RWPE1 (cell line): ENCODE data around the gene ATOX1.
A peak's percentile ranks its signal among the peaks of the same experiment; 100 is the strongest.

Experiments
- CTCF ChIA-PET: fragments of 350-600 bp; sonication (Branson Sonifier 250); formaldehyde crosslinking; extraction: SDS; loops from one replicate; lab custom pipeline; 2021; lab: Yijun Ruan, JAX
- POLR2A ChIA-PET: fragments of 400-600 bp; formaldehyde crosslinking; extraction: SDS; loops from one replicate; lab custom pipeline; 2020; ENCODE audit warnings: antibody characterized with exemption; ENCODE audit not compliant: low non-redundant PET; lab: Yijun Ruan, JAX
- DNase-seq: peaks from one replicate; pipeline ENCODE4 v3.0.0; 2012; ENCODE audit warnings: low spot score
- H3K27ac ChIP-seq: fragments of 450-650 bp; 2 replicates; pipeline ENCODE4 v1.5.1; 2017
- CTCF ChIP-seq: fragments of 450-650 bp; conservative IDR thresholded peaks from 2 replicates; pipeline ENCODE4 v1.5.1; 2017; ENCODE audit warnings: low read depth, mild to moderate bottlenecking

The ATOX1 gene

GRCh38 chr5:151739939-151740335 is 18.5 kb downstream of the ATOX1 start:
- TF ChIP-seq CTCF: no peak
- ChIA-PET POLR2A (interaction anchor here (1.1 kb wide), 1 partner anchor 79 kb away, joined by 7 read pairs; no protein-coding TSS in a partner anchor), CTCF (interaction anchor here (0.5 to 5.8 kb wide), 14 partner anchors 11 to 1716 kb away, joined by 3 to 84 read pairs (median 4); no protein-coding TSS in a partner anchor)
- peak; percentile 62 for DNase-seq
- H3K27ac ChIP-seq: peak overlapping the region; percentile 95

- peak overlapping the region; percentile 95 for H3K27ac ChIP-seq
- CTCF ChIA-PET: interaction anchor here (0.6 to 5.8 kb wide), 7 partner anchors 12 to 1715 kb away, joined by 3 to 84 read pairs (median 4); no protein-coding TSS in a partner anchor
- POLR2A ChIA-PET: interaction anchor here (1.1 kb wide), 1 partner anchor 79 kb away, joined by 7 read pairs; no protein-coding TSS in a partner anchor
- no peak for TF ChIP-seq CTCF
- DNase-seq: no peak
These were observed 19.0 kb downstream of the ATOX1 start for GRCh38 chr5:151739395-151739794.

- no peak overlapping the region for H3K27ac ChIP-seq
- no peak for TF ChIP-seq CTCF
- no peak for DNase-seq
- ChIA-PET CTCF (interaction anchor here (0.6 to 5.8 kb wide), 2 partner anchors 58 to 78 kb away, joined by 4 to 84 read pairs; no protein-coding TSS in a partner anchor), POLR2A (no interaction called here)
These were observed 20.1 kb downstream of the ATOX1 start for GRCh38 chr5:151738125-151738848.

GRCh38 chr5:151737431-151737830 is 21.0 kb downstream of the ATOX1 start:
- DNase-seq: no peak
- H3K27ac ChIP-seq: no peak overlapping the region
- no peak for TF ChIP-seq CTCF
- ChIA-PET POLR2A (no interaction called here), CTCF (interaction anchor here (0.6 to 2.9 kb wide), 2 partner anchors 58 to 78 kb away, joined by 3 to 13 read pairs; no protein-coding TSS in a partner anchor)

GRCh38 chr5:151735646-151736045 is 22.8 kb downstream of the ATOX1 start:
- CTCF ChIA-PET: interaction anchor here (2.9 kb wide), 1 partner anchor 77 kb away, joined by 13 read pairs; no protein-coding TSS in a partner anchor
- DNase-seq: no peak
- POLR2A ChIA-PET: no interaction called here
- H3K27ac ChIP-seq: no peak overlapping the region
- TF ChIP-seq CTCF: no peak

- TF ChIP-seq CTCF: no peak
These were observed 24.4 kb downstream of the ATOX1 start for GRCh38 chr5:151734064-151734408.

More at GRCh38 chr5:151734064-151734408, 24.4 kb downstream of the ATOX1 start:
- no peak overlapping the region for H3K27ac ChIP-seq
- ChIA-PET POLR2A (no interaction called here), CTCF (no interaction called here)
- DNase-seq: no peak
